GM21447 (cell line): ENCODE results near the gene YIF1A.

Experiments
- ATAC-seq: cut with Tn5 transposase; IDR thresholded peaks from one replicate; pipeline ENCODE4 v1.9.1; 2021; ENCODE audit not compliant: unreplicated experiment

Gene YIF1A

GRCh38 chr11:66288671-66289547 lies at the start of gene YIF1A:
YIF1A (minus strand) TSS chr11:66289143; CDS start chr11:66288985, 158 bp downstream.
- peak; percentile 91 for ATAC-seq

- ATAC-seq: no peak
These were observed 48.4 kb upstream of the YIF1A start for GRCh38 chr11:66337103-66337899.

- ATAC-seq: peak; percentile 76
These were observed 47.5 kb upstream of the YIF1A start, which contains the start of gene RIN1 for GRCh38 chr11:66336234-66337102. RIN1 (minus strand) TSS chr11:66336434; CDS start chr11:66336402, 32 bp downstream.

GRCh38 chr11:66335531-66336233 lies 46.7 kb upstream of the YIF1A start:
- no peak for ATAC-seq

- ATAC-seq: no peak
These were observed 45.9 kb upstream of the YIF1A start for GRCh38 chr11:66334605-66335442.

GRCh38 chr11:66333896-66334604 lies 45.1 kb upstream of the YIF1A start:
- ATAC-seq: no peak

- no peak for ATAC-seq
These were observed 44.4 kb upstream of the YIF1A start for GRCh38 chr11:66333220-66333877.

- no peak for ATAC-seq
These were observed 43.7 kb upstream of the YIF1A start for GRCh38 chr11:66332371-66333219.

- no peak for ATAC-seq
These were observed 42.8 kb upstream of the YIF1A start for GRCh38 chr11:66331542-66332370.

- no peak for ATAC-seq
These were observed 42.0 kb upstream of the YIF1A start for GRCh38 chr11:66330931-66331330.

- ATAC-seq: no peak
These were observed 40.3 kb upstream of the YIF1A start for GRCh38 chr11:66329165-66329673.

- peak; percentile 74 for ATAC-seq
These were observed 39.6 kb upstream of the YIF1A start for GRCh38 chr11:66328302-66329144.

GRCh38 chr11:66328031-66328301 lies 39.0 kb upstream of the YIF1A start:
- no peak for ATAC-seq

- ATAC-seq: no peak
These were observed 38.5 kb upstream of the YIF1A start for GRCh38 chr11:66327171-66328030.
